Measurements from ENCODE around the gene BBS12. TPM values are rescaled to one million over a fixed set of nuclear protein-coding genes. Genes with fewer than 3 reads are reported as not detected.

The BBS12 gene
- total and polyA plus RNA-seq, 2 donors (not counting 3 experiments of a cell fraction or from before 2014, with no cell fraction given): 0.91 to 2.3 TPM

DNA sequence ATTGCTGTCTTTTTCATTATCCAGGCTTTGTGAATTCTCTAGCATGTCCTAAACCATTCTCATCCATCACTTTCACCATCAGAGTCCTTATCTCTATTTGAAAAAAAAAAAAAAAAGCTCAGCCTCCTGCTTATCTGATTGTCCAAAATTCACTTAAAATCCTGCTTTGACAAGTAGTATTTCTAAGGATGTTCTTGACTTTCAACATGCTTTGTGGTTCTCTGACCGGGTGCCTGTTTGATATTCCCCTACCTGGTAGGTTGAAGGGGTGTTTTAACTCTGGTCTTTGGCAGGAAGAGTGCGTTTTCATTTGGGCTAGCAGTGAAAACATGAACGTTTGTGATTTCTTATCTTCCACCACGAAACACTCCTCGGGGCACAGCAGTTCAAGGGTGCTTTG, 17.3 kb upstream of the BBS12 start:
- POLR2A ChIA-PET: no interaction called here
- DNase-seq (ENCODE audit: low read depth, low spot score) (no peak), FAIRE-seq (no peak)
- TF ChIP-seq, protein P1, sequence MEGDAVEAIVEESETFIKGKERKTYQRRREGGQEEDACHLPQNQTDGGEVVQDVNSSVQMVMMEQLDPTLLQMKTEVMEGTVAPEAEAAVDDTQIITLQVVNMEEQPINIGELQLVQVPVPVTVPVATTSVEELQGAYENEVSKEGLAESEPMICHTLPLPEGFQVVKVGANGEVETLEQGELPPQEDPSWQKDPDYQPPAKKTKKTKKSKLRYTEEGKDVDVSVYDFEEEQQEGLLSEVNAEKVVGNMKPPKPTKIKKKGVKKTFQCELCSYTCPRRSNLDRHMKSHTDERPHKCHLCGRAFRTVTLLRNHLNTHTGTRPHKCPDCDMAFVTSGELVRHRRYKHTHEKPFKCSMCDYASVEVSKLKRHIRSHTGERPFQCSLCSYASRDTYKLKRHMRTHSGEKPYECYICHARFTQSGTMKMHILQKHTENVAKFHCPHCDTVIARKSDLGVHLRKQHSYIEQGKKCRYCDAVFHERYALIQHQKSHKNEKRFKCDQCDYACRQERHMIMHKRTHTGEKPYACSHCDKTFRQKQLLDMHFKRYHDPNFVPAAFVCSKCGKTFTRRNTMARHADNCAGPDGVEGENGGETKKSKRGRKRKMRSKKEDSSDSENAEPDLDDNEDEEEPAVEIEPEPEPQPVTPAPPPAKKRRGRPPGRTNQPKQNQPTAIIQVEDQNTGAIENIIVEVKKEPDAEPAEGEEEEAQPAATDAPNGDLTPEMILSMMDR (IDR thresholded peaks at IDR 0.05; ENCODE audit: extremely low read depth in 1 of 2, insufficient read depth in 1 of 2, low read depth in 1 of 2, low read length in 2 of 2): no peak
- TF ChIP-seq JUN (IDR thresholded peaks at IDR 0.05; ENCODE audit: borderline replicate concordance, insufficient read depth, insufficient read length, low read depth) (no peak), GATA2 (IDR thresholded peaks at IDR 0.05; ENCODE audit: insufficient read depth, insufficient read length, low read depth, low read length) (no peak), POLR2A (IDR thresholded peaks at IDR 0.05; ENCODE audit: low read depth, low read length) (no peak), POLR2AphosphoS5 (IDR thresholded peaks at IDR 0.05; ENCODE audit: insufficient read depth, low read depth, low read length) (no peak), EZH2 (IDR thresholded peaks at IDR 0.05; ENCODE audit: borderline replicate concordance, low read depth, low read length, severe bottlenecking) (no peak), FOS (IDR thresholded peaks at IDR 0.05; ENCODE audit: borderline replicate concordance, insufficient read depth, low read length) (no peak), MYC (IDR thresholded peaks at IDR 0.05; ENCODE audit: low read depth, low read length) (no peak)
- TF ChIP-seq, protein P2, sequence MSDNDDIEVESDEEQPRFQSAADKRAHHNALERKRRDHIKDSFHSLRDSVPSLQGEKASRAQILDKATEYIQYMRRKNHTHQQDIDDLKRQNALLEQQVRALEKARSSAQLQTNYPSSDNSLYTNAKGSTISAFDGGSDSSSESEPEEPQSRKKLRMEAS (IDR thresholded peaks at IDR 0.05; ENCODE audit: insufficient read depth, insufficient read length): no peak
- Histone ChIP-seq H4K20me1 (replicated peaks; ENCODE audit: control insufficient read depth, extremely low read depth, insufficient read depth, low read length) (no peaks in the 10 kb centered on the region), H3K9me3 (replicated peaks; ENCODE audit: control insufficient read depth, insufficient read depth, low read length) (no peaks in the 10 kb centered on the region), H3K27ac (ENCODE audit: insufficient read depth, low read depth, low read length) (no peak overlapping the region), H2AFZ (ENCODE audit: low read depth, low read length) (peak overlapping the region; percentile 81), H3K4me3 (replicated peaks in 1 of 3; ENCODE audit: insufficient read depth in 1 of 3, low read depth in 1 of 3, low read length in 3 of 3) (no peak overlapping the region), H3K4me1 (ENCODE audit: control insufficient read depth, extremely low read depth, insufficient read depth, low read length) (peaks cover 10% of the 10 kb centered on the region), H3K4me2 (ENCODE audit: insufficient read depth, low read length) (no peak overlapping the region), H3K27me3 (ENCODE audit: control insufficient read depth in 2 of 2, insufficient read depth in 2 of 2, low read length in 2 of 2) (no peaks in the 10 kb centered on the region), H3K9me1 (replicated peaks; ENCODE audit: control insufficient read depth, extremely low read depth, insufficient read depth, low read length) (no peaks in the 10 kb centered on the region), H3K79me2 (ENCODE audit: control insufficient read depth, insufficient read depth, low read length) (no peaks in the 10 kb centered on the region), H3K9ac (replicated peaks; ENCODE audit: extremely low read depth, insufficient read depth, low read length) (no peak overlapping the region), H3K36me3 (ENCODE audit: control insufficient read depth in 2 of 2, extremely low read depth in 1 of 2, insufficient read depth in 2 of 2, low read length in 2 of 2) (no peaks in the 10 kb centered on the region)
- no TSS peak for BruUV-seq (replicated peaks)
- dilution Hi-C loops (cut with MboI; ENCODE audit: extremely low pct_ligation_motif_present, low sequenced_read_pairs) (no loop called here), intact Hi-C loops (cut with micrococcal nuclease) (loop anchor here (5.0 kb wide), 1 partner anchor 813 kb away; no protein-coding TSS in a partner anchor)
- CTCF ChIA-PET: interaction anchor here (1.0 to 3.8 kb wide), 4 partner anchors 23 to 215 kb away, joined by 3 to 84 read pairs (median 3); no protein-coding TSS in a partner anchor

Measured in endothelial cell of umbilical vein (primary cell).